A549 (cell line): ENCODE data around the gene MFF. TPM values are rescaled to one million over a fixed set of nuclear protein-coding genes. Genes with fewer than 3 reads are reported as not detected.

Experiments used
- ATAC-seq, 2 experiments: fragments of 200-7000 bp in 1 of 2; fragments of >200 bp in 1 of 2; cut with Nextera tagmentation in 1 of 2; cut with Tn5 transposase in 1 of 2; 3 replicates each; pipeline versions ENCODE4 v1.8.0 to v1.9.1; 2018 to 2020; ENCODE audit warnings: mild to moderate bottlenecking in 1 of 2, moderate library complexity in 1 of 2
- CTCF ChIA-PET: fragments of 300-600 bp; sonication (Branson Sonifier 250); formaldehyde crosslinking; extraction: SDS; loops from one replicate; lab custom pipeline; 2021; ENCODE audit warnings: antibody characterized with exemption, inconsistent platforms; lab: Yijun Ruan, JAX
- POLR2A ChIA-PET: fragments of 350-600 bp; formaldehyde crosslinking; extraction: SDS; loops from one replicate; lab custom pipeline; 2021; ENCODE audit warnings: antibody characterized with exemption, inconsistent platforms; lab: Yijun Ruan, JAX
- DNase-seq, 2 experiments: peaks; one replicate each; pipeline versions ENCODE4 v3.0.0 to v3.0.0-alpha.2; 2011 to 2016; ENCODE audit warnings: low read depth in 1 of 2, low spot score in 1 of 2
- FAIRE-seq: peaks from 2 replicates; lab custom pipeline; 2011; peaks lifted over from hg19 to GRCh38; lab: Jason Lieb, UNC
- H3K27ac ChIP-seq, 2 experiments: fragments of >200 bp; sonication (Bioruptor Twin); formaldehyde crosslinking; 3 replicates each; pipeline ENCODE4 v1.5.1; 2016 to 2017
- H3K4me1 ChIP-seq: fragments of >200 bp; sonication (Bioruptor Twin); formaldehyde crosslinking; 3 replicates; pipeline ENCODE4 v1.6.1; 2016
- H3K4me2 ChIP-seq: fragments of >200 bp; sonication (Bioruptor Twin); formaldehyde crosslinking; 3 replicates; pipeline ENCODE4 v1.6.1; 2016
- H3K4me3 ChIP-seq: fragments of >200 bp; sonication (Bioruptor Twin); formaldehyde crosslinking; 3 replicates; pipeline ENCODE4 v1.5.1; 2016
- H3K9me3 ChIP-seq: fragments of >200 bp; sonication (Bioruptor Twin); formaldehyde crosslinking; 3 replicates; pipeline ENCODE4 v1.6.1; 2016
- ATOH8 ChIP-seq: fragments of 250-450 bp; sonication (Bioruptor Pico); IDR thresholded peaks from 2 replicates; pipeline ENCODE4 v1.5.0; 2020; ENCODE audit warnings: low read depth, mild to moderate bottlenecking, moderate library complexity
- BHLHE40 ChIP-seq: IDR thresholded peaks from 2 replicates; pipeline ENCODE4 v1.6.1; 2012; ENCODE audit warnings: low read depth, low read length, inconsistent platforms
- CBX2 ChIP-seq: fragments of 200-600 bp; sonication (generic); IDR thresholded peaks from 2 replicates; pipeline ENCODE4 v1.6.1; 2016; ENCODE audit warnings: low read depth, mild to moderate bottlenecking, borderline replicate concordance
- CHD2 ChIP-seq: fragments of 150-350 bp; IDR thresholded peaks from 2 replicates; pipeline ENCODE4 v1.6.1; 2014; ENCODE audit warnings: low read length; ENCODE audit not compliant: partially characterized antibody
- CHD4 ChIP-seq: fragments of 200-600 bp; sonication (generic); IDR thresholded peaks from 2 replicates; pipeline ENCODE4 v1.6.1; 2016; ENCODE audit warnings: antibody characterized with exemption, mild to moderate bottlenecking, borderline replicate concordance
- EHF ChIP-seq: fragments of 250-450 bp; sonication (Bioruptor Pico); IDR thresholded peaks from 2 replicates; pipeline ENCODE4 v1.5.0; 2020; ENCODE audit warnings: mild to moderate bottlenecking
- GATA3 ChIP-seq: IDR thresholded peaks from 2 replicates; pipeline ENCODE4 v1.6.1; 2012; ENCODE audit warnings: borderline replicate concordance
- HDAC2 ChIP-seq: fragments of 200-600 bp; sonication (generic); IDR thresholded peaks from 2 replicates; pipeline ENCODE4 v1.6.1; 2016
- HOXA7 ChIP-seq: fragments of 250-450 bp; sonication (Bioruptor Pico); IDR thresholded peaks from 2 replicates; pipeline ENCODE4 v1.5.0; 2020; ENCODE audit warnings: mild to moderate bottlenecking, moderate library complexity
- JUN ChIP-seq, 2 experiments: fragments of >200 bp; sonication (Bioruptor Twin); formaldehyde crosslinking; IDR thresholded peaks; 2 replicates in 1 of 2; 3 replicates in 1 of 2; pipeline ENCODE4 v1.6.1; 2016 to 2017
- KDM1A ChIP-seq: fragments of 200-600 bp; sonication (generic); IDR thresholded peaks from 2 replicates; pipeline ENCODE4 v1.6.1; 2016; ENCODE audit warnings: low read depth, mild to moderate bottlenecking
- MAFK ChIP-seq: fragments of 450-650 bp; IDR thresholded peaks from 2 replicates; pipeline ENCODE4 v1.6.1; 2014; ENCODE audit not compliant: partially characterized antibody
- MAZ ChIP-seq: fragments of 150-350 bp; IDR thresholded peaks from 2 replicates; pipeline ENCODE4 v1.6.1; 2014; ENCODE audit warnings: antibody characterized with exemption, low read depth, low read length, borderline replicate concordance
- MYC ChIP-seq: IDR thresholded peaks from 2 replicates; pipeline ENCODE4 v1.6.1; 2012; ENCODE audit warnings: mild to moderate bottlenecking, inconsistent platforms, low read length, improper control_type of control experiment, borderline replicate concordance
- NFE2L2 ChIP-seq: fragments of 150-350 bp; conservative IDR thresholded peaks from 2 replicates; pipeline ENCODE4 v1.6.1; 2014; ENCODE audit warnings: low read length
- NR3C1 ChIP-seq: fragments of >200 bp; sonication (Bioruptor Twin); formaldehyde crosslinking; IDR thresholded peaks from 3 replicates; pipeline ENCODE4 v1.6.1; 2017
- PHF8 ChIP-seq: fragments of 200-600 bp; sonication (generic); IDR thresholded peaks from 2 replicates; pipeline ENCODE4 v1.6.1; 2016; ENCODE audit warnings: low read depth, mild to moderate bottlenecking, antibody characterized with exemption, moderate library complexity, borderline replicate concordance
- RCOR1 ChIP-seq: fragments of 150-350 bp; IDR thresholded peaks from 2 replicates; pipeline ENCODE4 v1.6.1; 2014; ENCODE audit warnings: antibody characterized with exemption, low read length, low read depth
- REST ChIP-seq: fragments of 200-600 bp; sonication (generic); IDR thresholded peaks from 2 replicates; pipeline ENCODE4 v1.6.1; 2016; ENCODE audit warnings: antibody characterized with exemption, mild to moderate bottlenecking, moderate library complexity
- RFX5 ChIP-seq: fragments of 450-650 bp; IDR thresholded peaks from 2 replicates; pipeline ENCODE4 v1.7.1; 2014; ENCODE audit warnings: antibody characterized with exemption, mild to moderate bottlenecking, moderate library complexity
- RNF2 ChIP-seq: fragments of 200-600 bp; sonication (generic); IDR thresholded peaks from 2 replicates; pipeline ENCODE4 v1.6.1; 2016; ENCODE audit warnings: low read depth, mild to moderate bottlenecking, antibody characterized with exemption, moderate library complexity, borderline replicate concordance
- TFCP2L1 ChIP-seq: fragments of 250-450 bp; sonication (Bioruptor Pico); IDR thresholded peaks from 2 replicates; pipeline ENCODE4 v1.5.0; 2021; ENCODE audit warnings: mild to moderate bottlenecking
- ZFP36 ChIP-seq: fragments of 450-650 bp; IDR thresholded peaks from 2 replicates; pipeline ENCODE4 v1.6.1; 2014; ENCODE audit warnings: borderline replicate concordance; ENCODE audit not compliant: partially characterized antibody
- ZNF302 ChIP-seq: fragments of 250-450 bp; sonication (Bioruptor Pico); IDR thresholded peaks from 2 replicates; pipeline ENCODE4 v1.9.0; 2021; ENCODE audit warnings: inconsistent platforms, mild to moderate bottlenecking, moderate library complexity
- WGBS: methylation state at CpG from one replicate; pipeline ENCODE4 v1.1.6; 2017; ENCODE audit errors: missing lambda C conversion rate; 5-methylcytosine and 5-hydroxymethylcytosine counted together
- polyA plus RNA-seq, 4 experiments: library from polyadenylated mRNA; depleted of rRNA in 3 of 4; stranded (reverse); fragments of >200 nt; fragmentation: RNase III in 1 of 4; extraction: RNeasy Plus Mini Kit Qiagen cat#74134 plus additional on column Dnase treatment in 1 of 4; gene quantifications; 2 replicates in 3 of 4; 3 replicates in 1 of 4; pipeline ENCODE4 v1.2.3, GENCODE V29; 2011 to 2017

The MFF gene
- polyA plus RNA-seq, 2 of the 4 experiments (the other 2 are of a cell fraction): 135 to 252 TPM

GRCh38 chr2:227337442-227337841 is 12.4 kb downstream of the MFF start:
- no peak overlapping the region for H3K4me3 ChIP-seq
- TF ChIP-seq ATOH8 (no peak), GATA3 (no peak), CHD4 (no peak)
- ChIA-PET POLR2A (no interaction called here), CTCF (interaction anchor here (0.7 to 2.2 kb wide), 3 partner anchors 12 to 428 kb away, joined by 3 to 6 read pairs (median 3); partner anchors contain the start of gene MFF)
- DNase-seq (no peak), FAIRE-seq (no peak), ATAC-seq (no peak)
- H3K9me3 ChIP-seq: no peaks in the 10 kb centered on the region
- H3K4me2 ChIP-seq: no peak overlapping the region
- 98% methylated on average over 2 of the region's 2 CpGs for WGBS
- no peak overlapping the region for H3K27ac ChIP-seq
- H3K4me1 ChIP-seq: peaks cover 29% of the 10 kb centered on the region

- CTCF ChIA-PET: interaction anchor here (0.7 to 2.1 kb wide), 5 partner anchors 10 to 1287 kb away, joined by 3 to 8 read pairs (median 3); no protein-coding TSS in a partner anchor
- peak overlapping the region; percentile 39 for H3K4me2 ChIP-seq
- POLR2A ChIA-PET: no interaction called here
- no peaks in the 10 kb centered on the region for H3K9me3 ChIP-seq
- peaks cover 29% of the 10 kb centered on the region for H3K4me1 ChIP-seq
- no peak for FAIRE-seq
- 4% methylated on average over 2 of the region's 2 CpGs for whole genome bisulfite sequencing
- no peak overlapping the region for H3K4me3 ChIP-seq
- DNase-seq: peak in 1 of 2 experiments; percentile 27
- ATAC-seq: peak; percentile 68 to 72; a peak in 5 of 6 replicates
- TF ChIP-seq JUN (IDR thresholded peaks at IDR 0.05) (no peak), MAZ (no peak), GATA3 (no peak; the same call in 1 of the 2 replicates), CHD2 (no peak), MYC (no peak), BHLHE40 (no peak), NR3C1 (no peak), HDAC2 (no peak), TFCP2L1 (CRISPR knock-in tag) (no peak), CBX2 (no peak), RCOR1 (no peak), RFX5 (no peak), HOXA7 (CRISPR knock-in tag) (no peak), ZNF302 (CRISPR knock-in tag) (no peak), MAFK (no peak), REST (no peak), KDM1A (no peak), PHF8 (no peak), RNF2 (no peak)
- H3K27ac ChIP-seq: peak overlapping the region; percentile 25 to 64; a peak in 3 of 6 replicates
Measured at GRCh38 chr2:227339098-227339599, 14.1 kb downstream of the MFF start.

- 73% methylated on average over 6 of the region's 6 CpGs for WGBS
- Histone ChIP-seq H3K4me1 (peaks cover 29% of the 10 kb centered on the region), H3K4me3 (no peak overlapping the region), H3K27ac (no peak overlapping the region)
- TF ChIP-seq NFE2L2 (no peak), EHF (CRISPR knock-in tag) (no peak), ZFP36 (no peak), MYC (no peak)
- TF ChIP-seq, all 56 proteins: peak for 0
- Histone ChIP-seq H3K4me2 (no peak overlapping the region), H3K9me3 (no peaks in the 10 kb centered on the region)
- FAIRE-seq (no peak), DNase-seq (no peak), ATAC-seq (no peak)
- CTCF ChIA-PET: interaction anchor here (1.1 to 2.1 kb wide), 3 partner anchors 9 to 66 kb away, joined by 3 to 8 read pairs (median 4); partner anchors contain the start of gene MFF
- POLR2A ChIA-PET: no interaction called here
Measured at GRCh38 chr2:227340106-227340505, 15.1 kb downstream of the MFF start.
